Midbrain (tissue), 1 donor: ENCODE results near the gene GGA1.

Source experiments
- DNase-seq: peaks from one replicate; lab custom pipeline; 2025; lab: John Stamatoyannopoulos, UW

GGA1 gene

DNA sequence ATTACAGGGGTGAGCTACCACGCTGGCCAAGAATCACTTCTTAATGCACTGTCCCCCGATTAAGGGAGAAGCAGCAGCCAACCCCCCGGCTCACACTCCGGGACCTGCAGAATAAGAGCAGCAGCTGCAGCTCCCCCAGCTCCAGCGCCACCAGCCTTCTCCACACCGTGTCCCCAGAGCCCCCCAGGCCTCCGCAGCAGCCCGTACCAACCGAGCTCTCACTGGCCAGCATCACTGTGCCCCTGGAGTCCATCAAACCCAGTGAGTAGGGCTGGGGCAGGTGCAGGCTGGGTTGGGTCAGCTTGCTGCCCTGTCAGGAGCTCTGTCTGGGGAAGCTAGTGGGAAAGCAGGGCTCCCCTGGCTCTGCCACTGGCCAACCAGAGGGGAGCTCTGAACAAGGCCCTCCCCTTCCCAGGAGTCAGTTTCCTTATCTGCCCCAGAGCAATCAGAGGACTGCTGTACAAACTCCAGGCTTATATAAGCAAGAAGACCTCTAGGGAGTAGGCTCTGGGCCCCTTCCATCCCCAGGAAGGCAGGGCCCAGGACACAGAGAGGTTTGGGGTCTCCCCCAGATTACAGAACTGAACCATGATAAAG is 22.3 kb downstream of the GGA1 start:
- DNase-seq, result no peak

DNA sequence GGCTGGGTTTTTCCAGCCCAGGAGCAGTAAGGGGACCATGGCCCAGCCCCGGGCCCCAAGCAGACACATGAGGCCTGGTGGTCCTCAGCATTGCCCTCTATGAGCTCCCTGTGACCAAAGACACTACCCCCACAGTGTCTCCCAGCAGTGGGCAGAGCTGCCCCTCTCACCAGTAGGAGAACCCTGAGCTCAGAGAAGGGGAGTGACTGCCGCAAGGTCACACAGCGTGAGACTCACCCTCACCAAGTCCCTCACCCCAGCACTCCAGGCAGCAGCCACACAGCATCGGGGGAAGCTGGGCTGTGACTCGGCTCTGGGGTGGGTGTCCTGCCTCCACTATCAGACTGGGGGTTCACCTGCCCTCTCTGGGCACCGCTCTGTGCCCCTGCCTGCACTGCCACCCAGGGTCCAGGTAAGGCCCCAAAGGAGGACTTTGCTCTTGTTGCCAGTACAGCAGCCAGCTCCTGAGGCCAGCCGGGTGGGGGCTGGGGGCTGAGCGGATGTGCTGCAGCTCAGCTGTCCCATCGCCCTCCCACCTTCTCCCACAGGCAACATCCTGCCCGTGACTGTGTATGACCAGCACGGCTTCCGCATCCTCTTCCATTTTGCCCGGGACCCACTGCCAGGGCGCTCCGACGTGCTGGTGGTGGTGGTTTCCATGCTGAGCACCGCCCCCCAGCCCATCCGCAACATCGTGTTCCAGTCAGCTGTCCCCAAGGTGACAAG is 23.0 kb downstream of the GGA1 start:
- no peak for DNase-seq

DNA sequence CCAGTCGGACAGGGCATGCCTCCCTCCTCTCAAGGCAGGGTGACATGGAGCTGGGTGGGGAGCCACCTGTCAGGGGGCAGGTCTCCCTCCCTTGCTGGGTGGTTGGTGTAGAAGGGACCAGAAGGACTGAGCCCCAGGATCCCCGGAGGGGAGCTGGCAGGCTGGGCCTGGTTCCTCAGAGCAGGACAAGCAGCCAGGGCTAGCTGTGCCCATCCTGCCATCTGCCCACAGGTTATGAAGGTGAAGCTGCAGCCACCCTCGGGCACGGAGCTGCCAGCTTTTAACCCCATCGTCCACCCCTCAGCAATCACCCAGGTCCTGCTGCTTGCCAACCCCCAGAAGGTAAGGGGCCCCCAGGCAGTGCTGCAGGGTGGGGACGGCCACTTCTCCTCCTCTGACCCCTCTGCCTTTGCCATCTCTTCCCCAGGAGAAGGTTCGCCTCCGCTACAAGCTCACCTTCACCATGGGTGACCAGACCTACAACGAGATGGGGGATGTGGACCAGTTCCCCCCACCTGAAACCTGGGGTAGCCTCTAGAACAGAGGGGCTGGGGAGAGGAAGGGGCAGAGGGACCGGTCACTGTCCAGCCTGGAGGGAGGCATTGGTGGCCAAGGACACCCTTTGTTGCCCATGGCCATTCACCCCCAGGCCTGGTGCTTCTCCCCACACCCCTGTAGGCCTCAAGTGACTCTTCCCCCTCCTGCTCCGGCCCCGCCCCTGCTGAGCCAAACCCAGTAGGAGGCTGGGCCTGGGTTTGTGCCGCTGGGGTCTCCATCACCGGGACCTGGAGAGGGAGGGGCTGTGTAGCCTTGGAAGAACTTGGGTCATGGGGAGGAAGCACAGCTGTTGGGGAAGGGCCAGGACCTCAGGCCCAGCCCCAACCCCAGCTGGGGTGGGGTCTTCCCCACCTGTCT is 23.8 kb downstream of the GGA1 start:
- DNase-seq, result no peak

DNA sequence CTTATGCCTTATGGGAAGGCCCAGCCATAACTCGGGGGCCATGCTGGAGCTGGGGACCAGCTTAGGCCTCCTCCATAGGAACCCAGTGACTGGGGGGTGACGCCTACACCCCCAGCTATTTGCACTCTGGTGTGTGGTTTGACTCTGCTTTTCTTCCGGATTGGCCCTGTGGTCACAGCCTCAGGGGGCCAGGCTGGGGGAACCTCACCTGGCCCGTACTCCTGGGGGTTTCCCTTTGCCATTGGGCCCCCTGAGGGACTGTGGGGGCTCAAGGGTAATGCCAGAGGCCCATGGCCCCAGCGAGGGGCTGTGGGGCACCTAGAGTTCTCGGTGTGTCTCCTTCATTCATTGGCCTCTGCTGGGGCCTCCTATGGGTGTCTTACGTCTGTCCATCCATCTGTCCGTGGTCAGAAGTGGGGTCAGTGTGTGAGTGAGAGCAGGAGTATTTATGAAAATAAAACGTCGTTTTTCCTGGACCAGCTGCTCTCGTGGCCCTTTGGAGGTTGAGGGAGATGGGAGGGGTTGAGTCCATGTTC is 24.5 kb downstream of the GGA1 start:
- DNase-seq, result no peak

DNA sequence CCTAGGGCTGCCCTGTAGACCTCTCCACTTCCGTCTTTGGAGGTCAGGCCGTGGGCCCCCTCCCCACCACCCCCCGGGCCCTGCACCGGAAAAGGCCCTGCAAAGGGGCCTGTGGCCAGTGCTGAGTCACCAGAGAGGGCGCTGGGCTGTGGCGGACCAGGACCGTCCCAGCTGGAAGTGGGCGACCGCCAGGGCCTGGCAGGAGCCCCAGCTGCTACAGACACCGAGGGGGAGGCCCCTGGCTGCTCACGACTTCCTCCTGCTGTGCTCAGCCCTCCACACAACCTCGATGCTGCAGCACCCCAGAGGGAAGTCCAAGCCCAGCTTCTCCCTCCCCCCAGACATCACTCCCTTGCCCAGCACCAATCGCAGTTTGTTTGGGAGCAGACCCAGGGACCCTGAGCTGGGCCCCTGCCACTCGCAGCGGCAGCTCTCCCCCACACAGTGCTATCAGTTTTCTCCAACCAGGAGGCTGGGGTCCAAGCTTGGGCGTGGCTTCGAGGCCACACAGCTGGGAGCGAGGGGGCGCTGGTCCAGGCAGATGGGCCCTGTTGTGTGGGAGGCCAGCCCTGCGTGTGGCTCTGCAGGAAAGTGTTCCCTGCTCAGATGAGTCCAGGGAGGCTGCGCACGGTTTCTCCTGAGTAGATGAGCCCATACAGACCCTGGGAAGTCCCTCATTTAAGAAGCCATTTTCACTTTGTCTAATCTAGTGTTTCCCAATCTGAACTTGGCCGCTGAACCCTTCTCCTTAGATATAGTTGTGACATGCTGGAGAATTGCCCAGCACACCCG is 25.2 kb downstream of the GGA1 start:
- peak; percentile 72 for DNase-seq

GRCh38 chr22:37634417-37634924 is 25.8 kb downstream of the GGA1 start:
- DNase-seq, result no peak

DNA sequence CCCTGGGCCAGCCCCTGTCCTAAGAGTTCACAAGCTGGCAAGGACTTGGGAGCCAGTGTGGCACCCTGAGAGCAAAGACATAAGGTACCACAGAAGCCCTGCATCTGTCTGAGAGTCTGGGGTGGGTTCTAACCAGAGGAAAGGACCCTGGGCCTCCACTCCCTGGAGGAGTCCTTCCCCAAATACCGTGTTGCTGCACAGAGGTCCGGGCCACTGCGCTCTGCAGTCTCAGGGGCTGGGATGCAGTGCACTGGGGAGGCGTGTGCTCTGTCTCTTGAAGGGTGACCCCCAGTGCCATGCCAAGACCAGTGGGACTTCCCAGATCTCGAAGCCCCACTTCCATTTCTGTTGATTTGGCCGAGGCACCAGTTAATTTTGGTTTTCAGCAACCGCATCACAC is 26.5 kb downstream of the GGA1 start:
- DNase-seq, result no peak

GRCh38 chr22:37636186-37636948 is 27.7 kb downstream of the GGA1 start:
- DNase-seq, result peak; percentile 20

GRCh38 chr22:37636949-37637273 is 28.3 kb downstream of the GGA1 start:
- no peak for DNase-seq

DNA sequence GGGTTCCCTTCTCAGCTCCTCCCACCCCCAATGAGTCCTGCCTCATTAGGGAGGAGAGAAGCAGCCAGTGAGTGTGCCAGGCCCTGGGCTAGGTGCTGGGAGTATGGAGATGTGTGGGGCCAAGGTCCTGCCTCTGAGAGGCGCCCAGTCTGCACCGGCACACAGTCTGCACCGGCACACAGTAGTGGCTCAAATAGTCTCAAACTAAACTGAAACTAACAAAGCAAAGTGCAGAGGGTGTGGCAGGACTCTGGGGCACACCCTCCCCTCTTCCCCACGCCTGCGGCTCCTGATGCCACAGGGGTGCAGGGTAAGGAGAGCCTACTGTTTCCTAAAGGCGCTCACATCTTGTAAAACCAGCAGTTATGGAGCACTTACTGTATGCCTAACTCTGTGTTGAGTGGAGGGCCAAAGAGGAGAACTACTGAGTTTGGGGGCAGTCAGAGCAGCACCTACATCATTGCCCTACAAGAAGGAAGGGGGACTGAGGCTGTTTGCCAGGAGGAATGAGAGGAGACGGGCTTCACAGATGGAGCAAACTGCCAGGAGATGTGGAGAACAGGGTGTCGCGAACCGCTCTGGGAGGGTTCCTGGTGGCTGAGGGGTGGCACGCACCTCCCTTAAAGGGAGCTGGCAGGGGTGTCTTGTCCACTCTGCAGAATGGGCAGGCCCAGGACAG is 29.9 kb downstream of the GGA1 start:
- no peak for DNase-seq

DNA sequence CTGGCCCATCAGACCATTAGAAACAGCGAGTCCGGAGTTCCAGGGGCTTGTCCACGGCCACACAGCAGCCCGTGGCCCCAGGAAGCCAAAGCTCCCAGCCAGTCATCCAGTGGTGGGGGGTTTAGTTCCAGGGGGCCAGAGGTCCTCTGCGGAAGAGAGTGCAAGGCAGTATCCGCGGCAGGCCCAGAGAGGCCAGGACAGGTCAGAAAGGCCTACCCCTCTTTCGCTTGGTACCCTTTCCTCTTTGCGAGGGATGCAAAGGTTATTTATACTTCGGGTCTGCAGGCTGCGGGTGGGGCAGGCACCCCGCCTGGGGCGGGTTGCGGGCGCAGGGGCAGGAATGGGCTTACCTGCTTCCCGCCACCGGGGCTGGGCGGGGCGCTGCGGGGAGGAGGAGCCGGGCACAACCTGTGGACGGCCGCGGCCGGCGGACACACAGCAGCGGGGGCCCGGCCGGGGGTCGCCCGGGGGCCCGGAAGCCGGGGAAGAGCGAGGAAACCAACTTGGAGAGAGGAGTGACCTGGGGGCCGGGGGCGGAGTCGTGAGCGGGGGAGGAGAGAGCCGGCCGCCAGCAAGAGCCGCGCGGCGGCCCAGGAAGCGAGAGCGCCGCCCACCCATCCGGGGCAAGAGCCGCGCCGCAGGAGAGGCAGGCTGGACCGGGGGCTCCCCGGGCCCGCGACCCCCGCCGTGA is 30.6 kb downstream of the GGA1 start, which contains the start of gene SH3BP1:
Gene SH3BP1 (plus strand): TSS at position 600 of the 691 bp plus-strand sequence. CDS start 119 bp downstream, outside the sequence.
- no peak for DNase-seq

GRCh38 chr22:37639771-37640590 is 31.3 kb downstream of the GGA1 start:
- no peak for DNase-seq

- DNase-seq, result no peak
Observed at GRCh38 chr22:37640591-37641560, 32.2 kb downstream of the GGA1 start.

GRCh38 chr22:37641561-37641949 is 32.9 kb downstream of the GGA1 start:
- no peak for DNase-seq

- peak; percentile 84 for DNase-seq
Observed at GRCh38 chr22:37643225-37643847, 34.7 kb downstream of the GGA1 start.

- no peak for DNase-seq
Observed at GRCh38 chr22:37647317-37647716, 38.7 kb downstream of the GGA1 start.

GRCh38 chr22:37647928-37648327 is 39.3 kb downstream of the GGA1 start:
- DNase-seq, result no peak
